Natural killer cell (primary cell): Measurements from ENCODE around the gene SLX9. TPM values are rescaled to one million over a fixed set of nuclear protein-coding genes. Genes with fewer than 3 reads are reported as not detected.

Source experiments
- ATAC-seq, 3 donors: fragments of 150-1000 bp in 2 of 3; fragments of 200-7000 bp in 1 of 3; cut with Tn5 transposase; 1 replicate in 1 of 3; 2 replicates in 2 of 3; pipeline ENCODE4 v1.10.0; 2021; ENCODE audit warnings: mild to moderate bottlenecking in 2 of 3, moderate library complexity in 2 of 3
- DNase-seq, 2 donors: peaks; one replicate each; pipeline versions ENCODE4 v3.0.0 to v3.0.0-alpha.2; 2013 to 2021; ENCODE audit warnings: mixed read lengths in 1 of 2
- H3K27ac ChIP-seq: one replicate; pipeline ENCODE4 v1.5.1; 2013; ENCODE audit warnings: mild to moderate bottlenecking, low read length
- H3K27me3 ChIP-seq: one replicate; pipeline ENCODE4 v1.6.1; 2013; ENCODE audit warnings: low read length; ENCODE audit not compliant: control insufficient read depth, insufficient read depth
- H3K36me3 ChIP-seq: one replicate; pipeline ENCODE4 v1.6.1; 2013; ENCODE audit warnings: low read length; ENCODE audit not compliant: control insufficient read depth, insufficient read depth
- H3K4me1 ChIP-seq: one replicate; pipeline ENCODE4 v1.6.1; 2013; ENCODE audit warnings: low read length; ENCODE audit not compliant: control insufficient read depth, insufficient read depth
- H3K4me3 ChIP-seq: one replicate; pipeline ENCODE4 v1.5.1; 2013; ENCODE audit warnings: low read length
- H3K9me3 ChIP-seq: one replicate; pipeline ENCODE4 v1.6.1; 2013; ENCODE audit warnings: low read length; ENCODE audit not compliant: control insufficient read depth, insufficient read depth
- H3K27ac Mint-ChIP-seq, 2 donors: one replicate each; pipeline ENCODE4 v1.8.0; 2022; ENCODE audit warnings: mild to moderate bottlenecking in 2 of 2, mixed read lengths in 2 of 2, moderate library complexity in 1 of 2
- H3K27me3 Mint-ChIP-seq, 2 donors: one replicate each; pipeline ENCODE4 v1.8.0; 2022; ENCODE audit warnings: low read depth in 2 of 2, mixed read lengths in 2 of 2
- H3K36me3 Mint-ChIP-seq: one replicate; pipeline ENCODE4 v1.8.0; 2022; ENCODE audit warnings: mixed read lengths
- H3K4me1 Mint-ChIP-seq, 2 donors: one replicate each; pipeline ENCODE4 v1.8.0; 2022; ENCODE audit warnings: mixed read lengths in 2 of 2
- H3K4me3 Mint-ChIP-seq: one replicate; pipeline ENCODE4 v1.8.0; 2022; ENCODE audit warnings: mild to moderate bottlenecking, moderate library complexity, mixed read lengths
- H3K9me3 Mint-ChIP-seq, 2 donors: one replicate each; pipeline ENCODE4 v1.8.0; 2022; ENCODE audit warnings: mixed read lengths in 2 of 2
- CTCF ChIP-seq: fragments of 200-600 bp; IDR thresholded peaks from one replicate; pipeline ENCODE4 v1.8.0; 2022; ENCODE audit warnings: antibody characterized with exemption
- WGBS: methylation state at CpG from one replicate; pipeline ENCODE4 v1.1.7; 2013; ENCODE audit warnings: missing lambda C conversion rate; ENCODE audit not compliant: insufficient coverage; 5-methylcytosine and 5-hydroxymethylcytosine counted together
- intact Hi-C: fragments of 100-400 bp; cut with micrococcal nuclease; formaldehyde crosslinking; loops from one replicate; pipeline ENCODE4 v1.14.2; 2022
- total RNA-seq, 4 donors: library from RNA; stranded (reverse); fragments of 120-200 nt in 1 of 4; gene quantifications; one replicate each; pipeline versions ENCODE4 v1.2.3 to v1.2.4, GENCODE V29; 2013 to 2022

The SLX9 gene
- total RNA-seq, 3 donors from 2014 or later (not counting 1 experiment from before 2014, with no cell fraction given), result 12.8 to 22.9 (median 20.0) TPM

GRCh38 chr21:45009616-45010015, 69.8 kb downstream of the SLX9 start:
- H3K4me3 ChIP-seq, result no peak overlapping the region
- H3K4me1 ChIP-seq, result no peaks in the 10 kb centered on the region
- no peaks in the 10 kb centered on the region for H3K36me3 ChIP-seq
- WGBS, result 98% methylated on average over 3 of the region's 5 CpGs
- Mint-ChIP-seq H3K36me3 (no peaks in the 10 kb centered on the region), H3K27me3 (peaks cover 47 to 49% of the 10 kb centered on the region in 2 donors), H3K9me3 (no peaks in the 10 kb centered on the region), H3K4me3 (no peak overlapping the region), H3K27ac (no peak overlapping the region), H3K4me1 (peaks cover 4 to 11% of the 10 kb centered on the region in 2 donors)
- intact Hi-C loops, result no loop called here
- DNase-seq, result no peak
- no peak for ATAC-seq
- H3K27me3 ChIP-seq, result no peaks in the 10 kb centered on the region
- no peaks in the 10 kb centered on the region for H3K9me3 ChIP-seq
- no peak overlapping the region for H3K27ac ChIP-seq
- no peak for TF ChIP-seq CTCF

- Mint-ChIP-seq H3K4me1 (peaks cover 2 to 7% of the 10 kb centered on the region in 2 donors), H3K36me3 (no peaks in the 10 kb centered on the region), H3K27ac (no peak overlapping the region), H3K27me3 (peaks cover 47 to 49% of the 10 kb centered on the region in 2 donors), H3K9me3 (no peaks in the 10 kb centered on the region), H3K4me3 (no peak overlapping the region)
- H3K27ac ChIP-seq, result no peak overlapping the region
- DNase-seq, result no peak
- H3K4me1 ChIP-seq, result no peaks in the 10 kb centered on the region
- intact Hi-C loops, result no loop called here
- no peak overlapping the region for H3K4me3 ChIP-seq
- 74% methylated on average over 3 of the region's 3 CpGs for WGBS
- H3K36me3 ChIP-seq, result no peaks in the 10 kb centered on the region
- H3K27me3 ChIP-seq, result no peaks in the 10 kb centered on the region
- no peak for ATAC-seq
- no peaks in the 10 kb centered on the region for H3K9me3 ChIP-seq
- TF ChIP-seq CTCF, result no peak
Observed at GRCh38 chr21:45010096-45010495, 70.3 kb downstream of the SLX9 start.

- H3K4me1 Mint-ChIP-seq, result peaks cover 0 to 5% of the 10 kb centered on the region in 2 donors
- DNase-seq (no peak), ATAC-seq (no peak)
- Histone ChIP-seq H3K4me3 (no peak overlapping the region), H3K4me1 (no peaks in the 10 kb centered on the region), H3K27ac (no peak overlapping the region), H3K9me3 (no peaks in the 10 kb centered on the region), H3K36me3 (no peaks in the 10 kb centered on the region), H3K27me3 (no peaks in the 10 kb centered on the region)
- peaks cover 46 to 52% of the 10 kb centered on the region in 2 donors for H3K27me3 Mint-ChIP-seq
- TF ChIP-seq CTCF, result no peak
- 95% methylated on average over 12 of the region's 12 CpGs for WGBS
- H3K4me3 Mint-ChIP-seq, result no peak overlapping the region
- no peaks in the 10 kb centered on the region for H3K9me3 Mint-ChIP-seq
- no peaks in the 10 kb centered on the region for H3K36me3 Mint-ChIP-seq
- H3K27ac Mint-ChIP-seq, result no peak overlapping the region
- intact Hi-C loops, result no loop called here
Observed at GRCh38 chr21:45010860-45011259, 71.0 kb downstream of the SLX9 start.

- Mint-ChIP-seq H3K4me3 (no peak overlapping the region), H3K9me3 (no peaks in the 10 kb centered on the region), H3K4me1 (peaks cover 0 to 5% of the 10 kb centered on the region in 2 donors), H3K27ac (no peak overlapping the region), H3K36me3 (no peaks in the 10 kb centered on the region), H3K27me3 (peaks cover 41 to 57% of the 10 kb centered on the region in 2 donors)
- WGBS, result 94% methylated on average over 18 of the region's 18 CpGs
- Histone ChIP-seq H3K27ac (no peak overlapping the region), H3K9me3 (no peaks in the 10 kb centered on the region), H3K27me3 (no peaks in the 10 kb centered on the region), H3K4me1 (no peaks in the 10 kb centered on the region), H3K4me3 (no peak overlapping the region), H3K36me3 (no peaks in the 10 kb centered on the region)
- TF ChIP-seq CTCF, result no peak
- intact Hi-C loops, result no loop called here
- DNase-seq, result no peak
- ATAC-seq, result no peak
Observed at GRCh38 chr21:45011426-45011825, 71.6 kb downstream of the SLX9 start.
